ENCODE results near the gene BRWD1. TPM values are rescaled to one million over a fixed set of nuclear protein-coding genes. Genes with fewer than 3 reads are reported as not detected.
"Not testable (repeated sequence)": the region's sequence is repeated elsewhere in the genome, so short reads cannot be mapped to it uniquely, and the experiment has no call there.

The BRWD1 gene
- polyA plus RNA-seq, 4 donors = 47.1 to 57.1 (median 50.2) TPM

DNA sequence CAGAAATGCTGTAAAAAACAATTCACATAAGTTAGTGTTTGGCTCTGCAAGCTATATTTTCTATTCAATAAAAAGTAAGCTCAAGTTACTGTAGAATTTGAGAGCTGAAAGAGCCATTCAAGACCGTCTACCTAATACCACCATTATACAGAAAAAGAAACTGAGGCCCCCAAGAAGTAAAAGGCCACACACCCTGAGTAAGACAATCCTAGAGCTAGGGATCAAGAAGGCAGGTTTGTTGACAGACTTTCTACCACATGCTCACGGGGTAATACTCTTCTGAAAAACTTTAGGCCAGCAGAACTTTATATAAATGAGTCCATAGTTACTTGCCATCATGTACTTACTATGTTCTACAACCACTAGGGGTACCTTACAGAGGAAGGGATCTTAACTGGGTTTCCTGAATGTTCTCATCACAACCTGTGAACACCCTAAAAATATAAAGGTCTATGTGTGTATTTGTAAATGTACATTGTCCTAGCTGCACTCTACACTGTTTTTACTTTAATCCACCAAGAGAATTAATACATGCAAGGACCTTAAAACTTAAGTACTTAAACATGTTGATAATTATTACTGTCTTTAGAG, 132.9 kb downstream of the BRWD1 start:
- no peak for DNase-seq (ENCODE audit: low read depth in 4 of 4, low spot score in 3 of 4)

DNA sequence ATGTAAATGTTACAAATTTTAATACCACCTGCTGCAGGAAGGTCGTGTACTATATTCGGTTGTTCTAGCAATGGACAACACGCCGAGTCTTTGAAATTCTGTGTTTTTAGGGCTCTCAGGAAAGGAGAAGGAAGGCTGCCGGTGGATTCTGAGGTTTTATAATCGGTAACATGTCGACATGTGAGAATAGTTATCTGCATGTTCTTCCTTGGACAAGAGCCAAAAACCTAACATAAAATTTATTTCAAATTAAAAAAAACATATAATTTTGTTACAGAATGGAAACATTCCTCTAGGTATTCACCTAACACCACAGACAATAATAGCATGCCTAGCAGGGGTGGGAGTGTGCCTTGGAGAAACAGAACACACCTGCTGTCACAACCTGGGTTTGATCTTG, 135.0 kb downstream of the BRWD1 start:
- no peak for DNase-seq (ENCODE audit: low read depth in 4 of 4, low spot score in 3 of 4)

DNA sequence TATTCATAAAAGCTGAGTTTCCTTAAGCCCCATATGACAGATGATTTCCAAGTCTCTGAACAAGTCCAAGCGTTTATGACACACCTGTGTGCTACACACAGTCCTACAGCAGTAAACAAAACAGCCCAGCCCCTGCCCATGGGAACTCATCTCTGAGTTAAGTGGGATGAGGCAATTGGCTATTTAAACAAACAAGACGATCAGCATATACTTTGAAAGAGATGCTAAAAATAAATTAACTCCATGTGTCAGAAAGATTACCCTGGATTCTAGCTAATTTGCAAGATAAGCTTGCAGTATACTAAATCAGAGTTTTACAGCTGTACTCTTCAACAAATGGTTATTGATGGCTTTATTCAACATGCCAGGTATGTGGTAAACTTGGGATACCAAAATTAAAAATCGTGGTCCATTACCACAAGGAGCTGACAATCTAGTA, 137.1 kb downstream of the BRWD1 start:
- DNase-seq (ENCODE audit: low read depth in 4 of 4, low spot score in 3 of 4) = no peak

DNA sequence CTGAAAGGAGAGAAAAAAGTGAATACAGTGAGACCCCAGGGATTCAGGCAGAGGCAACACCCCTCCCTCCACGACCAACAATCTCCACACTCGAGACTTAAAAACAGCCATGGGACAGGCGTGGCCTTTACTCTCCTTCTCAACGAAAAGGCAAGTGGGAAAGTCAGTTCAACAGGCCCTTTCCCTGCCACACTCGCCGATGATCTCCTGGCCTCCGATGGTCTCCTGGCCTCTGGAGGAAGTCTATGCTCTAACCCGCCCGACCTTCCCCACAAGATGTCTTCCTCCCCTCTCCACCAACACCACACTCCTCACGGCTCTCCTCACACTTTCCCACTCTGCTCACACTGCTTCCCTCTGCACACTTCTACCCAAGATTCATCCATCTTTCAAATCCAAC, 137.8 kb downstream of the BRWD1 start:
- DNase-seq (ENCODE audit: low read depth in 4 of 4, low spot score in 3 of 4) = no peak

DNA sequence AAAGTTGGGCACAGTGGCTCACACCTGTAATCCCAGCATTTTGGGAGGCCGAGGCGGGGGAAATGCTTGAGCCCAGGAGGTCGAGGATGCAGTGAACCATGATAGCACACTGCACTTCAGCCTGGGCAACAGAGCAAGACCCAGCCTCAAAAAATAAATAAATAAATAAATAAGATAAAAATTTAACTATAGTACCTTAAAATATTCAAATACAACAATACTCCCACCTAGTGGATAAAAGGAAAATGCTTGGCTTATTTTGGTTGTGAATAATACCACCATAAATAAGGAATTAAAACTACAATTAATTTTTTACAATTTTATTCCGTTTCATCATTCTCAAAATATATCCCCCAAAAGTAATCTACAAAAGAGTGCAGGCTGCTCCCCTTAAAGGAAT, 138.3 kb downstream of the BRWD1 start:
- DNase-seq (ENCODE audit: low read depth in 4 of 4, low spot score in 3 of 4) = peak in 1 of 4 donors; percentile 10

DNA sequence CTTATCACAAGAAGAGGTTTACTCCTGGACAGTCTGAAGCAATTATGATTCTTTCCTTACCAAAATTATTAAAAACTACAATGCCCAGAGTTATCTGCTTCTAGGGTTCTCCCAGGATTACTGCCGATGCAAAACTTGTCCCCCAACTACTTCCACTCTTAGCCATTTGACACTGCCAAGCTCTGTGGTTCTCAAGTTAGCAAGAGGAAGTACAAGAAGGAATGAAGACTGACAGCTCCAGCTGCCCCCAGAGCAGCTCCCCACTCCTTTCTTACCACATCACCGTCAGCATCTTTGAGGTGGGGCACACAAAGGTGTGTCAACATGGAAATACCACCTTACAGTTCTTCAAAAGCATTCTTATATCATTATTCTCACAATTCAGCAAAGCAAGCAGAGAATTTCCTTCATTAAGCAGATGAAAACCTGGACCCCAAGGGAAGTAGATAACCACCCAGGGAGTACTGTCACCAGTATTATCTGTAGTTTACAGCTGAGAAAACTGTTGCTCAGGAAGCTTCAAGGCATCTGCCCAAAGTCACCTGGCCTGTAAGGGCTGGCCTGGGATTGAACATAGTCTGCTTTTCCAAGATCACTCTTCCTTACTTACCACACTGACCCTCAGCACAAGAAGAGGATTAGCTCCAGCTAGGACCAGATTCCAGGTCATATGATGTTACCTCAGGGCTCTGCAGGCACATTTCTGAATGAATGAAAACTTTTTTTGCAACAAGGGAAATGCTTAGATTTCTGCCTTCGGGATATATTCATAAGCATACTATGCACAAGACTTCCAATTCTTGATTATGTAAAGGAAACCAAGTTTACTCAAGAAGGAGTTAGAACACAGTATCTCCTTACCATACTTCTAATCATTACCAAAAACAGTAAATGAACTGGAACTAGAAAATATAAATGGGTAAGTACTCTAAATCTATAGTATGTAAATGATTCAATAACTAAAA, 139.4 kb downstream of the BRWD1 start:
- DNase-seq (ENCODE audit: low read depth in 4 of 4, low spot score in 3 of 4) = no peak

DNA sequence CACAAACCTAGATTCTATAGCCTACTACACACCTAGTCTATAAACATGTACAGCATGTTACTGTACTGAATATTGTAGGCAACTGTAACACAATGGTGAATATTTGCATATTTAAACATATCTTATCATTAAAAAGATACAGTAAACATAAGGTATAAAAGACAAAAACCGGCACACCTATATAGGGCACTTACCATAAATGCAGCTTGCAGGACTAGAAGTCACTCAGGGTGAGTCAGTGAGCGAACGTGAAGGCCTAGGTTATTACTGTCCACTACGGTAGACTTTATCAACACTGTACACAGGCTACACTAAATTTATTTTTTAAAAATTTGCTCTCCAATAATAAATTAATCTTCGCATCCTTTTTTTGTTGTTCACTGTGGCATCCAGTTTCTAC, 143.5 kb downstream of the BRWD1 start:
- no peak for DNase-seq (ENCODE audit: low read depth in 4 of 4, low spot score in 3 of 4)

DNA sequence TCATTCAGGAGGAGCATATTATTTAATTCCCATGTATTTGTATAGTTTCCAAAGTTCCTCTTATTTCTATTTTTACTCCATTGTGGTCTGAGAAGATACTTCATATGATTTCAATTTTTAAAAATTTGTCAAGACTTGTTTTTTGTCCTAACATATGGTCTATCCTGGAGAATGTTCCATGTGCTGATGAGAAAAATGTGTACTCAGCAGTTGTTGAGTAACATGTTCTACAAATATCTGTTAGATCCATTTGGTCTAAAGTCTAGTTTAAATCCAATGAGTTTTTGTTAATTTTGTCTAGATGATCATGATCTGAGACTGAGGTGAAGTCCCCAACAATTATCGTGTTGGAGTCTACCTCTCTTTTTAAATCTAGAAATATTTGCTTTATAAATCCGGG, 144.6 kb downstream of the BRWD1 start:
- DNase-seq (ENCODE audit: low read depth in 4 of 4, low spot score in 3 of 4) = no peak

DNA sequence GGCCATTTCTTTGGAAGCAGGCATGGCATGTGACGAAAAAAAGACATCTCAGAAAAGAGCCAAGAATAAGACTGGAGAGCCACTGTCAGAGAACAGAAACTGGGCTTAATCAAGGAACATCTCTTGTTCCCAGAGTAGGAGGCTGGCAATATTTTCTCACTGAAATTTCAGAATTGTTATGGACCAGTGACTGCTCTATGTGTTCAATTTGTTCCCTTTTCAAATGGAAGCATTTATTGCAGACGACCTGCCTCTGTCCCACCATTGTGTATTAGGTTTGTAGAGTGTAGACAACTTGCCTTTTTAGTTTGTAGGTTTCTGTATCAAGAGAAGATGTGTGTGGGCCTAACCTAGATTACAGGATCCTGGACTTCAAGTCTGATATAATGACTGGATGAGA, 148.9 kb downstream of the BRWD1 start:
- DNase-seq (ENCODE audit: low read depth in 4 of 4, low spot score in 3 of 4) = no peak

DNA sequence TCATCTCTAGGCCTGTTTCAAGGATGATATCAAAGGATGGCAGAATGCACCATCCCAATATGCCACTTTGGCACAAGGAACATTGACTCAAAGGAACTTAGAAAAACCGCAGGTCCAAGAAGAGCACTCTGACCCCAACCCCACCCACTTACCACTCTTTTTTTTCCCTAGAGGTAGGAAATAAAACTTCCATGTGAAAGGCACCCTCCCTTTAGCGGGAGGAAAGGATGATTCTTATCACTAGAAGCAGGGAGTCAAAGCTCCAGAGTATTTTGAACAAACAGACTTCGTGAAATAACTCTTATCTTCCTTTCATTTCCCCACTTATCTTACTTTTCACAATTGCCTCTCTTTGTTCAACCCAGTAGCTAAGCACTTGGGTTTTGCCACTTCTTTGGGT, 152.4 kb downstream of the BRWD1 start:
- DNase-seq (ENCODE audit: low read depth in 4 of 4, low spot score in 3 of 4) = no peak

DNA sequence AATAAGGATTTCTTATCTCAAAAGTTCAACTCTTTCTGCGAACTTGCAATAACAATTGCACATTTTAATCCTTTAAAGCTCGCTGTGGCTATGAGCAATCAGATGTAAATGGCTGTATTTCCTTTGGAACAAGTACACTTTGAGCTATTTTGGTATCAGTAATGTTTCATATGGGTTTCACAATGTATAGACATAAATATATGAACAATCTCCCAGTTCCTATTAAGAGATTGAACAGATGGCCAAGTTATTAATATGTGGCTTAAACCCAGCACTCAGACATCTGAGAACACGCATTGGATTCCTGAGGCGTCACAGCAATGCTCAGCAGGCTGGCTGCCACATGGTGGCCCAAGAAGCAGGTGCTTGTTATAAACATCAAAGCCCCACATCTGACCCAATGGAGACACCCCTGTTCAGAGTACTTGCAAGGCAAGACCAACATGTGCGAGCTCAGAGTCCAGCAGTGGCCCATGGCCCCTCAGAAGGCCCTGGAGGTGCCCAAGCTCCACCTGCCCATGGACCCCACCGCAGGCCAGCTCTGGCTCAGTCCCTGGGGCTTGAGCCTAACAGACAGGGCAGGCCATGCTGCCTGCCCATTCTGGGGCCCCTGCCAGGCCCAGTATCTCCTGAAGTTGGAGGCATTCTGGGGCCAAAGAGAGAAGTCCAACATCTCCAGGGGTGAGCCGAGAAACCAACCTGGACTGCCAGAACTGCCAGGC, 153.9 kb downstream of the BRWD1 start:
- DNase-seq (ENCODE audit: low read depth in 4 of 4, low spot score in 3 of 4) = no peak

DNA sequence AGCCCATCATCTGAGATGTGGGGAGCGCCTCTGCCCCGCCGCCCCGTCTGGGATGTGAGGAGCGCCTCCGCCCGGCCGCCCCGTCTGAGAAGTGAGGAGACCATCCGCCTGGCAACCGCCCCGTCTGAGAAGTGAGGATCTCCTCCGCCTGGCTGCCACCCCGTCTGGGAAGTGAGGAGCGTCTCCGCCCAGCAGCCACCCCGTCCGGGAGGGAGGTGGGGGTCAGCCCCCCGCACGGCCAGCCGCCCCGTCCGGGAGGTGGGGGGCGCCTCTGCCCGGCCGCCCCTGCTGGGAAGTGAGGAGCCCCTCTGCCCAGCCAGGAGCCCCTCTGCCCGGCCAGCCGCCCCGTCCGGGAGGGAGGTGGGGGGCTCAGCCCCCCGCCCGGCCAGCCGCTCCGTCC, 156.2 kb downstream of the BRWD1 start:
- not testable (repeated sequence) for DNase-seq (ENCODE audit: low read depth in 4 of 4, low spot score in 3 of 4)

DNA sequence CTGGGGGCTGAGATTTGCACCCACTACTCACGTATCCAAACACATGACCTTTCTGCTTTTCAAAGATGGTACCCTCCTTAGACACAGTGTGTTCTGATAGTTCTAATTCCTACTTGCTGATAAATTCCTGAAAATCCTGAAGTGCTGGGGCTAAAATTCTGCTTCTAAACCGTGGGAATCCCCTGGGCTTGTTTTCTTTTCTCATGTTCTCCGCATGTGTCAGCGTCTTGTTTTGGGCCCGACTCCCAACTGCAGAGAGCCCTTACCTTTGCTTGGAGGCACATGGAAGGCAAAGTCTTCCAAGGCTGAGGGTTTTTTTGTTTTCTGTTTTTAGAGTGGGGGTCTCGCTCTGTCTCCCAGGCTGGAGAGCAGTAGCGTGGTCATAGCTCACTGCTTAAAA, 157.4 kb downstream of the BRWD1 start:
- no peak for DNase-seq (ENCODE audit: low read depth in 4 of 4, low spot score in 3 of 4)

DNA sequence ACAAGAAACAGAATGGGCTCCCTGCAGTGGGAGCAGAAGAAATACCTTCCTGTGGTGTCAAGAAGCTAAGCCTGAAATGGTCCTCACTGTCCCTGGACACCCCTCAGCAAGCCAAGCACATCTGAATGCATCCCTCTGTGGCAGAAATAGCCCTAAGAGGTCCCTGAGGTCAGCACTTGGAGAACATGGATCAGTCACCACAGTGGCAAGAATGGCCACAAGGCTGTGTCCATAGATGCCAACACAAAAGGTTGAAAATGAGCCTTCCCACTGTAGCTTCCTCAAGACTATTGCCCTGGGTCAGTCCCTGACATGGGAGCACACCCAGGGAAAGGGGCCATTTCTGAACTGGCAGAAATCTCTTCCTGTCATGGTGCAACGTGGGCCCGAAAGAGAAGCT, 157.9 kb downstream of the BRWD1 start:
- no peak for DNase-seq (ENCODE audit: low read depth in 4 of 4, low spot score in 3 of 4)

DNA sequence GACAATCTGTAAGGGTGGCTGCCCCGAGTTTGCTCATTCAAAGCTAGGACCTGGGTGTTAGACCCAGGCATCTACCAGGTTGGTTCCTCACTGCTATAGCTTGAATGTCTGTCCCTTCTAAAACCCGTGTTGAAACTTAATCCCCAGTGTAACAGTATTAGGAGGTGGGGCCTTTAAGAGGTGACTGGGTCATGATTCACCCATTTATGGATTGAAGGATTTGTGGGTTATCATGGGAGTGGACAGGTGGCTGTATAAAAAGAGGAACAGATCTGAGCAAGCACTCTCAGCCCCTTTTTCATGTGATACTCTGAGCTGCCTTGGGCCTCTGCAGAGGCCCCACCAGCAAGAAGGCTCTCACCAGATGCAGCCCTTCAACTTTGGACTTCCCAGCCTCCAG, 159.6 kb downstream of the BRWD1 start:
- no peak for DNase-seq (ENCODE audit: low read depth in 4 of 4, low spot score in 3 of 4)

DNA sequence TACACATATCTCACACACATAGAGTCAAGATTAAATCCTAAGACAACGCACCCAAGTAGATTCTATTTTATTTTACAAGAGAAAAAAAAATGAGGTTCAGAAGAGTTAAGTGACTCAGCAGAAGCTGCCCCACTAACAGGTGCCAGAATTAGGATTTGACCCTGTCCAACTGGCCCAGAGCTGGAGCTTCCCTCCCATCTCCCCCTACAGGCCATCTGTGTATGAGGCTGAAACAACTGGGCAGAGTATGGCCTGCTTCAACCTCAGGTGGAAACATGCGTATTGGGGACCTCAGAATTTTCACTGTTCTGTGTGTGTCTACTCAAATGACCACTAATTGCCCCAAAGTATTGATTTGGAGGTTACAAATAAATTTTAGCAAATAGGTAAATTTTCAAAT, 160.1 kb downstream of the BRWD1 start:
- DNase-seq (ENCODE audit: low read depth in 4 of 4, low spot score in 3 of 4) = no peak

DNA sequence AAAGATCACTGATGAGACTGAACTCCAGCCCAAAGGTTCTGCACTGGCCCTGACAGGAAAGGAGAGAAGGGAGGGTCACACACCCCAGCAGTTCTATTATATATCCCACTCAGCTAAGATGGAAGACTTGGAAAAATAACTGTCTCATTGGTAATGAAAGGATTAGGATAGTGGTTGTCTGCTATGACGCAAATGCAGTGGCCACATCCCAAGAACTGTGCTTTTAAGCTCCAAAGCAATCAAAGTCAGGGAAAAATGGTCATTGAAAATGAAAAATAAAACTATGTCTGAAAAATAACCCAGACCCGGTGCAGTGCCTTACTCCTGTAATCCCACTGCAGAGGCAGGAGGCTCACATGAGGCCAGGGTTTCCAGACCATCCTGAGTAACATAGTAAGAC, 161.2 kb downstream of the BRWD1 start:
- DNase-seq (ENCODE audit: low read depth in 4 of 4, low spot score in 3 of 4) = no peak

DNA sequence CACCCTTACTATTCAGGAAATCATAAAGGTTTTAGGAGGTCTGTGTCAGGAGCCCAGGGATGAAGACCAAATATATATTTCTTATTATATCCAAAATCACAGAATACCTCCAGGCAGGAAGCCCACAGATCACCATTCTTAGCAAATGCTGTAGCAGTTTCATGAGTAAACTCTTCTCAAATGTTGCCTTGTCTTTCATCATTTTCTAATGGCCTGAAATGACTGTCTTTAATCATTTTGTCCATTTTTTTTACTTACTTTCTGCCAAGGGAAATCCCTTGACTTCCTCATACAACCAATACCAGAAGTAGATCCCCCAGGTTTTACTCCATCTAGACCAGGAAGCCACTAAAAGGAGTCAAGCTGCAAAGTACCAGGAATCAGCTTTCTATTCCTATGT, 162.6 kb downstream of the BRWD1 start:
- DNase-seq (ENCODE audit: low read depth in 4 of 4, low spot score in 3 of 4) = no peak

DNA sequence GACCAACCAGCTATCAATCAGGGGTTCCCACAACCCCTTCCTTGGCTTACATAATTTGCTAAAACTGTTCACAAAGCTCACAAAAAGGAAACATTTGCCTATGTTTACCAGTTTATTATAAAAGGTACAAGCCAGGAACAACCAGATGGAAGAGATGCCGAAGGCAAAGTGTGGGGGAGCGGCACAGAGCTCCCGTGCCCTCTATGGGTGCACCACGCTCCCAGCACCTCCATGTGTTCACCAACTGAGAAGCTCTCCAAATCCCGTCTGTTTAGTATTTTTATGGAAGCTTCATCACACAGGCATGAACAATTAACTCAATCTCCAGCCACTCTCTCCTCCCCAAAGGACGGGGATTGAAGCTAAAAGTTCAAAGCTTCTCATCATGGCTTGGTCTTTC, 163.1 kb downstream of the BRWD1 start:
- no peak for DNase-seq (ENCODE audit: low read depth in 4 of 4, low spot score in 3 of 4)

DNA sequence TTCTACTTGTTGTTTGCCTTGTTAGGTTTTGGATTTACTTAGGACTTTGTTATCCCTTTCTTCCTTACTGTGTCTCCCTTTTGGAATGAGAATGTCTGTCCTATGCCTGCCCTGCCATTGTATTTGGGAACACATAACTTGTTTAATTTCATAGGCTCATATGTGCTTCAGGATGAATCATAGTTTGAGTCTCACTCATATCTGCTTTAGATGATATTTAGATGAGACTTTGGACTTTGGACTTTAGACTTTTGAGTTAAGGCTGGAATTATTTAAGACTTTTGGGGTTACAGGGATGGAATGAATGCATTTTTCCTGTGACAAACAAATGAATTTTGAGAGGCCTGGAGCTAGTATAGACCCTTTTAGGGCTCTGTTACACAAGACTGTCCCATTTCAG, 163.6 kb downstream of the BRWD1 start:
- DNase-seq (ENCODE audit: low read depth in 4 of 4, low spot score in 3 of 4) = no peak

DNA sequence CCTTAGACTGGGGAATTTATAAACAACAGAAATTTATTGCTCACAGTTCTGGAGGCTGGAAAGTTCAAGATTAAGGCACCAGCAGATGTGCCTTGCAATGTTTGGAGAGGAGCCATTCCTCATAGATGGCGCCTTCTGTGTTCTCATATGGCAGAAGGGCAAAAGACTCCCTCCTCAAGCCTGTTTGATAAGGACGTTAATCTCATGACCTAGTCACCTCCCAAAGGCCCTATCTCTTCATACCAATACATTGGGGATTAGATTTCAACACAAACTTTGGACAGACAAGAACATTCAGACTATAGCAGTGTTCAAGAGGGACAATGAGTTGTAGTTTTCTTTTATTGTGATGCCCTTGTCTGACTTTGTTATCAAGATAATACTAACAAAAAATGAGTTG, 164.5 kb downstream of the BRWD1 start:
- DNase-seq (ENCODE audit: low read depth in 4 of 4, low spot score in 3 of 4) = no peak

DNA sequence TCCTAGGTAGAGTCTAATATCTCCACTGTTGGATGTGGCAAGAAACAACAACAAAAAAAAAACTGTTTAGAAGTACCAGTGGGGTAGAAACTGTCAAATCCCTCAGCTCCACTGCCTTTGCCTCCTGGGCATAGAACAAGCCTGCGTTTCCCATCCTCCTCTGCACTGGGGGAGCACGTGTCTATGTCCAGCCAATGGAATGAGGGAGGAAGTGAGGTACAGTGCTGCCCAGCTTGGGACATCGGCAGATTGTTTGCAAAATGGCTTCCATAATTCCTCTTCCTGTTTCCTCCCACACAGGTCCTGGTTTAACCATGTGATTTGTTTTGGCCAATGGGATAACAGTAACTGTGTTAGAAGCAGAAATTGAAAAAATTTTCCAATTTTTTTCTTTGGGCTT, 169.2 kb downstream of the BRWD1 start:
- no peak for DNase-seq (ENCODE audit: low read depth in 4 of 4, low spot score in 3 of 4)

All from left renal pelvis (tissue), 4 donors.